Thyroid gland (tissue), 4 donors: ENCODE results near the gene FHIT. TPM values are rescaled to one million over a fixed set of nuclear protein-coding genes. Genes with fewer than 3 reads are reported as not detected.

Experiments used
- DNase-seq, 2 donors: peaks; one replicate each; pipeline ENCODE4 v3.0.0-alpha.2; 2019
- H3K27ac ChIP-seq, 3 donors: fragments of 200-600 bp; sonication (generic); 1 replicate in 2 of 3; 2 replicates in 1 of 3; pipeline ENCODE4 v1.5.1; 2016 to 2019; ENCODE audit warnings: mild to moderate bottlenecking in 1 of 3, moderate library complexity in 1 of 3
- H3K27me3 ChIP-seq: fragments of 200-600 bp; sonication (generic); one replicate; pipeline ENCODE4 v1.5.1; 2019
- H3K36me3 ChIP-seq, 2 donors: fragments of 200-600 bp; sonication (generic); one replicate each; pipeline ENCODE4 v1.5.1; 2016 to 2019
- H3K4me1 ChIP-seq, 2 donors: fragments of 200-600 bp; sonication (generic); one replicate each; pipeline ENCODE4 v1.5.1; 2017 to 2019
- H3K4me3 ChIP-seq, 3 donors: fragments of 200-600 bp; sonication (generic); replicated peaks in 1 of 3; 1 replicate in 2 of 3; 2 replicates in 1 of 3; pipeline ENCODE4 v1.5.1; 2016; ENCODE audit warnings: mild to moderate bottlenecking in 1 of 3
- H3K9me3 ChIP-seq: fragments of 200-600 bp; sonication (generic); one replicate; pipeline ENCODE4 v1.5.1; 2017
- CTCF ChIP-seq, 6 experiments: fragments of 200-600 bp in 3 of 6; fragments of 450-650 bp in 3 of 6; sonication (generic) in 3 of 6; IDR thresholded peaks; one replicate each; pipeline ENCODE4 v1.5.1; 2016 to 2019; ENCODE audit warnings: antibody characterized with exemption in 6 of 6, mild to moderate bottlenecking in 2 of 6, inconsistent platforms in 1 of 6, moderate library complexity in 1 of 6
- POLR2A ChIP-seq, 2 donors: fragments of 450-650 bp; IDR thresholded peaks; one replicate each; pipeline ENCODE4 v1.6.1; 2017; ENCODE audit warnings: antibody characterized with exemption in 2 of 2, mild to moderate bottlenecking in 2 of 2, moderate library complexity in 1 of 2
- WGBS, 2 donors: methylation state at CpG; one replicate each; pipeline ENCODE4 v1.1.5; 2017; 5-methylcytosine and 5-hydroxymethylcytosine counted together
- intact Hi-C: fragments of 100-400 bp; cut with DNase I; formaldehyde crosslinking; loops from one replicate; pipeline ENCODE4 v1.15.1; 2023
- total RNA-seq, 4 donors: library from RNA; depleted of rRNA; stranded (reverse); fragments of >200 nt; gene quantifications; one replicate each; pipeline ENCODE4 v1.2.3, GENCODE V29; 2016

The FHIT gene
- total RNA-seq, 4 donors from 2014 or later = 12.2 to 18.9 (median 16.2) TPM

- no peak for DNase-seq
- Histone ChIP-seq H3K27me3 (no peaks in the 10 kb centered on the region), H3K27ac (no peak overlapping the region), H3K9me3 (no peaks in the 10 kb centered on the region), H3K4me3 (no peak overlapping the region), H3K36me3 (no peaks in the 10 kb centered on the region), H3K4me1 (peaks cover 0 to 5% of the 10 kb centered on the region in 2 donors)
- WGBS, 2 donors = 80 to 81% methylated on average over 5 of the region's 5 CpGs
- TF ChIP-seq POLR2A (IDR thresholded peaks at IDR 0.05) (no peak), CTCF (IDR thresholded peaks at IDR 0.05) (no peak)
- intact Hi-C loops = no loop called here
These were observed 1494.3 kb downstream of the FHIT start for GRCh38 chr3:59756934-59757333.

- Histone ChIP-seq H3K36me3 (no peaks in the 10 kb centered on the region), H3K4me1 (peaks cover 0 to 3% of the 10 kb centered on the region in 2 donors), H3K27me3 (no peaks in the 10 kb centered on the region), H3K27ac (no peak overlapping the region), H3K4me3 (no peak overlapping the region), H3K9me3 (no peaks in the 10 kb centered on the region)
- no peak for DNase-seq
- WGBS, 2 donors = 89 to 91% methylated on average over 4 of the region's 4 CpGs
- TF ChIP-seq CTCF (IDR thresholded peaks at IDR 0.05) (no peak), POLR2A (IDR thresholded peaks at IDR 0.05) (no peak)
- intact Hi-C loops = no loop called here
These were observed 1496.7 kb downstream of the FHIT start for GRCh38 chr3:59754456-59755129.

GRCh38 chr3:59753808-59754450 is 1497.3 kb downstream of the FHIT start:
- H3K27ac ChIP-seq = no peak overlapping the region
- no peak overlapping the region for H3K4me3 ChIP-seq
- H3K36me3 ChIP-seq = no peaks in the 10 kb centered on the region
- no peaks in the 10 kb centered on the region for H3K4me1 ChIP-seq
- WGBS, 2 donors = 88 to 93% methylated on average over 7 of the region's 7 CpGs
- no peaks in the 10 kb centered on the region for H3K9me3 ChIP-seq
- H3K27me3 ChIP-seq = no peaks in the 10 kb centered on the region
- intact Hi-C loops = no loop called here
- TF ChIP-seq CTCF (IDR thresholded peaks at IDR 0.05) (no peak), POLR2A (IDR thresholded peaks at IDR 0.05) (no peak)
- DNase-seq = no peak

GRCh38 chr3:59752925-59753324 is 1498.3 kb downstream of the FHIT start:
- Histone ChIP-seq H3K4me3 (no peak overlapping the region), H3K36me3 (no peaks in the 10 kb centered on the region), H3K27me3 (no peaks in the 10 kb centered on the region), H3K27ac (no peak overlapping the region), H3K9me3 (no peaks in the 10 kb centered on the region), H3K4me1 (no peaks in the 10 kb centered on the region)
- TF ChIP-seq CTCF (IDR thresholded peaks at IDR 0.05) = no peak
- TF ChIP-seq POLR2A (IDR thresholded peaks at IDR 0.05) = no peak
- intact Hi-C loops = no loop called here
- no peak for DNase-seq

- Histone ChIP-seq H3K9me3 (no peaks in the 10 kb centered on the region), H3K4me1 (no peaks in the 10 kb centered on the region), H3K27me3 (no peaks in the 10 kb centered on the region), H3K4me3 (no peak overlapping the region), H3K36me3 (no peaks in the 10 kb centered on the region), H3K27ac (no peak overlapping the region)
- DNase-seq = no peak
- TF ChIP-seq CTCF (IDR thresholded peaks at IDR 0.05) (no peak), POLR2A (IDR thresholded peaks at IDR 0.05) (no peak)
- 92 to 98% methylated on average over 4 of the region's 4 CpGs for WGBS, 2 donors
- intact Hi-C loops = no loop called here
These were observed 1499.6 kb downstream of the FHIT start for GRCh38 chr3:59751606-59752005.
